HG03103 (cell line): ENCODE data around the gene ZNF689.
A peak's percentile ranks its signal among the peaks of the same experiment; 100 is the strongest.

Experiments used
- ATAC-seq: cut with Tn5 transposase; IDR thresholded peaks from one replicate; pipeline ENCODE4 v1.9.1; 2021; ENCODE audit warnings: low read depth; ENCODE audit not compliant: unreplicated experiment

The ZNF689 gene

DNA sequence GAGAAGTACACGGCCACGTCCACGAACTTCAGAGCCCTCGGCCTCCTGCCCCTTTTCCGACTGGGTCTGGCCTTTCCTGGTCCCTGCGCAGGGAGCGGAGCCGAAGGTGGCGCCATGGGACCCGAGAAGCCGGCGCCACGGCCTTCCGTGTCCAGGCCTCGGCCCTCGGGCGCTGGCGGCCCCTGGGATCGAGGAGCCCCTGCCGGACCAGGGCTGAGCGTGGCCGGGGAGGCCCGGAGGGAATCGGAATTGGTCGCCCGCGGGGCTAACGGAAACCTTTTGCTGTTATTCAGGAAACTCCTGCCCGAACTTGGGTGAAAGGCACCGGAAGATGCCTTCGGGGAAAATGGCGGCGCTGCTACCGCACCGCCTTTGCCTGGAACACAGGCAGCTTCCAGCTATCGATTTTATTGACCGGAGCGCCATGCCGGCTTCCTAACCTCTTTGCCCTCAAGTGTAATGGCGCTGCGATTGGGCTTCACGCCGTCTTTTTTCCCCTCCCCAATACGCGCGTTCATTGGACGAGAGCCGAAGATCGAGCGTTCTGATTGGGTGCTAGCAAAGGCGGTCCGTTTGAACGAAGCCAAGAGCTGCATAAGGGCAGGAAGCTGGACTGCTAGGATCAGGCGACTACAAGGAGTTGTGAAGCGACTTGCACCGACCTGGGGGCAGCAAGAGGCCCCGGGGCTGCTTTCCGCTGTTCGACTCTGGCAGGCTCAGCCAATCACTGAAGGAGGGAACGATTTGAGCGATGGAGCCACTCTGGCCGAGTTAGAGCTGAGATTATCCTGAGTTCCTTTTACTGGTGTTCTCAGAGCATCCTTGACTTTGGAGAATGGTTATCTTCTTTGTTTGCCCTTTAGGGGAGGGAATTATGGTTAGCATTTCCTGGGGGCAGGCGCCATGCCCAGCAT, at the start of gene ZNF689:
Gene ZNF689 (minus strand): TSS at position 464 of the 914 bp plus-strand sequence. CDS start 348 bp downstream, at position 116.
- peak; percentile 82 for ATAC-seq

DNA sequence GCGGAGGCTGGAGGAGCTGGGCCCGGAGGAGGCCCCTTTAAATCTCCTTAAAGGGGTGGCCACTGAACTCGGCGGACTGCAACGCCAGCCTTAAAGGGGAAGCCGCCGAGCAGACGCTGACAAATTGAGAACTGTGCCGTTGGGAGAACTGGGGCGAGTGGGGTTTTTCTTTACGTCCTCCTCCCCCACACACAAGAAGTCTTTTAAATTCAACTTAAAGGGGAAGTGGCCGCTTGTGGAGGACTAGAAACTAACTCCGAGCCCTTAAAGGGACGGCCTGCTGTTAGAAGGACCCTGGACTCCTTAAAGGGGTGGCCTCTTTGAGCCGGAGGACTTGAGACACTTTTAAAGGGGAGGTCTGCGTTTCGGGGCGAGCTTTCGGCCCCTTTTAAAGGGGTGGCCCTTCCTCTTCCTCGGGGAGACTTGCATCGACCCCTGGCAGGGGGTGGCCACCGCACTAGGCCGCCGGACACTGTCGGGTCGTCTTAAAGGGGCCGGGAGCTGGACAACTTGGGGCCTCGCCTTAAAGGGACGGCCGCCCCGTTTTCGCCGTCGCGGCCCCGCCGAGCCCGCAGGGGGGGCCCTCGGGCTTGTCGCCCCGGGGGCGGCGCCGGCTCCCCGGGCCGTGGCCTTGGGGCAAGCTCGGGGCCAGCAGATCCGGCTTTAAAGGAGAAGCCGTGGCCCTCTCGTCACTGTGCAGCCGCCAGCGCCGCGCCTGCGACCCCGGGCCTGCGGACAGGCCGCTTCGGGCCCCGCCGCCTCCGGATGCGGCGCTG, 48.7 kb upstream of the ZNF689 start:
- peak; percentile 43 for ATAC-seq

DNA sequence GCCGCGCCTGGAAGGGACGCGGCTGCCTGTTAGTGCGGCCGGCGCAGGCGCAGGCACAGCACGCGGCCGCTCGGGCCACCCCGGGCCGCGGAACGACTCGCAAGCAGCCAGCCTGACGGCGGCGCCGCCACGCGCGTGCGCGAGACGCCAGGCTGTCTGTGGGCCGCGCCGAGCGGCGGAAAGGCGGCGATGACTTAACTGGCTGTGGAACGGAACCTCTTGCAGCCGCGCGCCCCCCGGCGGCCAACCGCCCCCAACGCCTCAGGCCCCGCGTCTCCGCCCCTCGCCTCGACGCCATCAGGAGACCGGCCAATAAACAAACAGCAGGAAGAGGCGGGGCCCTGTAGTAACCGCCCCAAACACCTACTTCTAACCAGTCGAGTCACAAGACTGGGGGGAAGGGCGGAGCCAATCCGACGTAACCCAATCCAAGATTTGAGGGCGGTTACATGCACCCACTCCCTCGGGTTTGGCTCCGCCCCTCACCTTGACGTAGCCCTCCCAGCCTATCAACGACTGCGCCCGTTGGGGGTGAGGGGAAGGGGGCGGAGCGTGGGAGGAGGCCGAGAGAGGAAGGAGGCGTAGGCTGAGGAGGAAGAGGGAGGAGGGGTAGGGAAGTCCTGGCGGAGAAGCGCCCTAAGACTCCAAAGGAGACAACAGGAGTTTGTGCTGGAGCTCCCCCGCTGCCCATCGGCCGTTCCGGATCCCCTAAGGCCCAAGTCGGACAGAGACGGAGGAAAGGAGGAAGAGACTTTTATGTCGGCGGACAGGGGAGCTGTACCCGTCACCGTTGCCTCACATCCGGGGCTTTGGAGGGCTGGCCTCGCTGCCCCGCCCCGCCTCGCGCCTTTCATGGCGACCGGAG, 47.9 kb upstream of the ZNF689 start, which contains the start of gene FBRS:
Gene FBRS (plus strand): TSS at position 566 of the 865 bp plus-strand sequence. CDS start 1,088 bp downstream, outside the sequence.
- ATAC-seq: peak; percentile 59

DNA sequence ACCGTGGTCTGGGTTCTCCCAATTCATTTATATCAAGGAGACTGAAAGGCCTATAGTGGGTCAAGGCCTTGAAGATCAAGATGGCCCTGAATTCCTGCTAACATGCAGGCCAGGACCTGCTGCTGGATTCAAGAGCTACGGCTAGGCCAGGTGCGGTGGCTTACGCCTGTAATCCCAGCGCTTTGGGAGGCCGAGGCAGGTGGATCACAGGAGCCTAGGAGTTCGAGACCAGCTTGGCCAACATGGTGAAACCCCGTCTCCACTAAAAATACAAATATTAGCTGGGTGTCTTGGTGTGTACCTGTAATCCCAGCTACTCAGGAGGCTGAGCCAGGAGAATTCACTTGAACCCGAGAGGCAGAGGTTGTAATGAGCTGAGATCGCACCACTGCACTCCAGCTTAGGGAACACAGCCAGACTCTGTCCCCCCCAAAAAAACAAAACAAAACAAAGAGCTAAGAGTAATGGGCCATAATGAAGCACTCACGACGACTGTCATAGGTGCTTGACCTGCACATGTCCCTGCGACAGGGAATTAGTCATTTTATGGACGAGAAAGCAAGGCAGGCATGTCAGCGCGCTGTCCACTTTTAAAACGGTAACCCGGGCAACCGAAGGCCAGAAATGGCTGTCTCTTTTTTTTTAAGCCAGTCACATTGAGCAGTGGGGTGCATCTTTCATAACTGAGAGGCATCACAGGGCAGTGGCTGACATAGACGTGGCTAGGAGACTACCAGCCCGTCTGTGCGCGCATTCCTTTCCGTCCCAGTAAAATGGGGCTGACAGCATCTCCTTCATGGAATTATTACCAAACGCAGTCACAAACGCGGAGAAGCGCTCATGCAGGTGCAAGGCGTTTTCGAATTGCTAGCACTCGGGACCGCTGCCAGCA, 47.0 kb upstream of the ZNF689 start:
- ATAC-seq: no peak

DNA sequence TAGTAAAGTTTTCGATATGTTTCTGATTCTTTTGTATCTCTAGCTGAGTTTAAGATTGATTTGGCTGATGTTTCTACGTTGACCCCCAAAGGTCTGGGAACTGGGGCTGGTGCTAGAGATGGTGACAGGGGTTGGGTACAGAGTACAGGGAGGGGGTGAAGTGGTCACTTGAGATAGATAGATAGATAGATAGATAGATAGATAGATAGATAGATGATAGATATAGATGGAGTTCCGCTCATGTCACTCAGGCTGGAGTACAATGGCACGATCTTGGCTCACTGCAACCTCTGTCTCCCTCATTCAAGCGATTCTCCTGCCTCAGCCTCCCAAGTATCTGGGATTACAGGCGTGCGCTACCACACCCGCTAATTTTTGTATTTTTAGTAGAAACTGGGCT, 46.2 kb upstream of the ZNF689 start:
- no peak for ATAC-seq

DNA sequence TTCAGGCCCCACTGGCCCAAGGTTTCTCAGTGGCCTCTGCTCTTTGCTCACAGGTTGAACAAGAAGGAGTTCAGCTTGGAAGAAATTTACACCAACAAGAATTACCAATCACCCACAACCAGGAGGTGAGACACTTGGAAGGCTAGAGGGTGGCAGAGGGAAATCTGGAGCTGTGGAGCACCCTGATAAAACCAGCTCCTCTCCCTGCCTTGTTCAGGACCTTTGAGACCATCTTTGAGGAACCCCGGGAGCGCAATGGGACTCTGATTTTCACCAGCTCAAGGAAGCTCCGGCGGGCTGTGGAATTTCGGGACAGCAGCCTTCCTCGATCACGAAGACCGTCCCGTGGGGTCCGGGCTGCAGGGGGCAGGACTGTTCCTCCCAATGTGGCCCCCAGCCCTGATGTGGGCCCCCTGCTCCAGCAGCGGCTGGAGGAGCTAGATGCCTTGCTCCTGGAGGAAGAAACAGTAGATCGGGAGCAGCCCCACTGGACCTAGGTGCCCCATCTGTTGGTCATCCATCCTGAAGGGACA, 45.7 kb upstream of the ZNF689 start:
- no peak for ATAC-seq

DNA sequence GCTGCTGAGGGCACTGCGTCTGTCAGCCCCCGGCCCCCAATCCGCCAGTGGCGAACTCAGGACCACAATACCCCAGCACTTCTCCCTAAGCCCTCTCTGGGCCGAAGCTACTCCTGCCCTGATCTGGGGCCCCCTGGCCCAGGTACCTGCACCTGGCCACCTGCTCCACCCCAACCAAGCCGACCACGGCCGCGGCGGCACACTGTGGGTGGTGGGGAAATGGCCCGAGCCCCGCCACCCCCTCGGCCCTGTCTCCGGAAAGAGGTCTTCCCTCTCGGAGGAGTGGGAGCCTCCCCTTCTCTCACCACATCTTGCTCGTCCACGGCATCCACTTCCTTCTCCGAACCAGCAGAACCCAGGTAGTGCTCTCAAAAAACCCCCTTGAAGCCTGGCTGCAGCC, 44.7 kb upstream of the ZNF689 start:
- no peak for ATAC-seq

DNA sequence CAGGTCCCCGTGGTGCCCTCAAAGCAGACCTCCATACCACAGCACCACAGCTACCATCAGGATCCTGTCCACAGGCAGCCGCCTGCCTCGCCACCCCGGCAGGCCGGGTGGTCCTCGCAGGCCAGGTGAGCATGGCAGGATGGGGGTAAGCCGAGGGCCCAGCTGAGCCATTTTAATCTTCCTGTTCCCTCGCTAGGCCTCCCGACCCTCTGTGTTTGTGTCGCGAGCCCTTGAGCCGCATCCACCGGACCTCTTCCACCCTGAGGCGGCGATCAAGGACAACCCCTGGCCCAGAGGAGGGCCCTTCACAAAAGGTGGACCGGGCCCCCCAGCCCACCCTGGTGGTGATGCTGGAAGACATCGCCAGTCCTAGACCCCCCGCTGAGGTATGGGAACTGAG, 42.5 kb upstream of the ZNF689 start:
- no peak for ATAC-seq

DNA sequence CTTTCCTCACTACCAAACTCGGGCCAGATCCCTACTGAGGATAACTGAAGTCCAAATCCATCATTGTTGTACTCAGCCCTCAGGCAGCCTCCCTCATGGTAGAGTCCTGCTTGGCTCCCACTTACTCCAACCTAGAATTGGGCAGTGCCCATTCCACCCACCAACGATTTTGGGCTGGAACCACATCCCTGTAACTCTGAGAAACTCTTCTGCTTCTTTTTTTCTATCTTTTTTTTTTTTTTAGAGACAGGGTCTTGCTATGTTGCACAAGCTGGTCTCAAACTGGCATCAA, 41.8 kb upstream of the ZNF689 start:
- no peak for ATAC-seq

DNA sequence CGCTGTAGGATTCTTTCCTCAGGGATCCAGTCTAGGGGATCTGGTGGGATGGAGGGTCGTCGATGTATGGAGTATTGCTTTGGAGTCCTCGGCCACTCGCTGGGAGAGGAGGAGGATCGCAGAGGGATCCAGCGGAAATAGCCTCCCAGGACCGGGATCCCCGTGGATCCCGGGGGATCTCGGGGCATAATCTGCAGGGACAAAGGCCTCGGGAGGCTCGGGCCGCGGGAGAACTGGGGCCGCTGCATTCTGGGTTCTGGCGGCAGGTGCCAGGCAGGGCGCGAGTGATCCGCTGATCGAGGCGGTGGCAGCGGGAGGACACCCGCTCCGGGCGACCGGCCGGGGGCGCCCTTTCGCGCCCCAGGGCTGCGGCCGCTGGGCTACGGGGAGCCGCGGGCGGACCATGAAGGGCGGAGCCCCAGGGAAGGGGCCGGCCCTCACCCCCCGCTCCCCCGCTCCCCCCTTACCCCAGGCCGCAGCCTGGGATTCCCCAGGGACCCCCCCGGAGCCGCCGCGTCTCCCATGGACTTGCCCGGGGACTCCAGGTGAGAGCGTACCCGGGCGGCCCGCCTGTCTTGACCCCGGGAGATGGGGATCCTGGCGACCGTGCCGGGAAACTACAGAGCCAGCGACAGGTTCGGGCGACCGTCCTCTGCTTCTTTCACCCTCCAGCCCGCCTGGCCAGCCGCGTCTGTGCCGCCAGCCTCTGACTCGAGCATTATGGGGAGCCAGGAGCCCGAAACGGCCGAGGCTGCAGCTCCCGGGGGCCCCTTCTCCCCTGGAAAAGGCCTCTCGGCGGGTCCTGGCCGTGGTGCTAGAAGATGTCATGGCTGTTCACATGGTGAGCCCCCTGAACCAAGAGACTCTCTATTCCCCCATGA, 41.2 kb upstream of the ZNF689 start:
- ATAC-seq: no peak

DNA sequence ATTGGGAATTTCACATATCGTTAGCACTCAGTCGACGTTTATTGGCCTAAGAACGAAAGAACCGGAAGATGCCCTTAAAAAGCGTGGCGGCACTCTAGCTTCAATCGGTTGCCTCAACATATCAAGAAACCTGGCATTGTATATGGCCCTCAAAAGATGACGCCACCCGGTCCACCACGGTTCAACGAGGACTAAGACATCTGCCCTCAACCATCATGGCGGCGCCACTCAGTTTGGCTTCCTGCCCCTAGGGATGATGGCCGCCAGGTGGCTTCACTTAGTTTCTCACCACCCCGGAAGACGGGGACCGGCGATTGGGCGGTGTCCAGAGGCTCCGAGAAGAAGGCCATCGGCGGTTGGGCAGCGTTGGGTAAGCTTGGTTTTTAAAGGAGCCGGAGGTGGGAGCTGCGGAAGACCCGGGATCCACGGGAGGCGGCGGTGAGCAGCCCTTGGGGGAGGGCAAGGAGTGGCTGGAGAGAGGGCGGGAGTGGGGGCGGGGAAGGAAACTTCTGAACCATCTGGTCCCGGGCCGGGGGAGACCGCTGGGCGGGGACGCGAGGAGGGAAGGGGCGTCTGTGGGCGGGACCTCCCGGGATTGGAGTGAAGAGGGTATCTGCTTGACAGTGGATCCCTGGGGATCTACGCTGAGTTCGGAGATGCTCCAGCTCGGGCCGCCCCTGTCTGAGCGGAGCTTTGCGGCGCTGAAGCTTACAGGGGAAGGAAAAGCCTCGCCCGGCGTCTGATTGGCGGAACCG, 40.4 kb upstream of the ZNF689 start, which contains the start of gene PRR14:
Gene PRR14 (plus strand): TSS at position 592 of the 755 bp plus-strand sequence. CDS start 686 bp downstream, outside the sequence.
- peak; percentile 62 for ATAC-seq

DNA sequence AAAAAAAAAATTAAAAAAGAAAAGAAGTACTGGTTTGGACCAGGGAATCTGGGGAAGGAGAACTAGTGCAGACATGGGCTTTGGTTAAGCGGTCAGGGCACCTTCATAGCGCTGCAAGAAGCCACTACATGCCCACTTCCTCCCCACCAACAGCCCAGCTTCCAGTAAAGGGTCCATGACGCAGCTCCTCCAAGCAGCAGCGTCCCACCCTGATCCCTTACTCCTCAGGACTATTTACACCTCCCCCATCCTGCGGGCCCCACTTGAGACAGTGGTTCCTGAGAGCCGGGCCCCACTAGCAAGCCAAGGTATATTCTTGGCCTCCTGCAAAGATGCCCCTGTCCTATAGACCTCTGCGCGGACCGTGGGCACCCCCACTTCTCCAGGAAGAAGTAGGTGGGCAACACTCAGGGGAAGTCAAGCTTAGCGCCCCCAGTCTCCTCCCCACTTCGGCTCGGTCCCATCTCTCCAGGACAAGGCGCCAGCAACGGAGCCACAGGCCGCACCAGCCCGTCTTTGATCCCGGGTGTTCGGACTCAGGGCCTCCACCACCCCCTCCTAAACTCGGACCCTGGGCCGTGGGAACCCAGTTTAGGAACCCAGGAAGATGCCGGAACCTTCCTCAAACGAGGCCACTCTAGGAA, 39.7 kb upstream of the ZNF689 start:
- ATAC-seq: no peak

DNA sequence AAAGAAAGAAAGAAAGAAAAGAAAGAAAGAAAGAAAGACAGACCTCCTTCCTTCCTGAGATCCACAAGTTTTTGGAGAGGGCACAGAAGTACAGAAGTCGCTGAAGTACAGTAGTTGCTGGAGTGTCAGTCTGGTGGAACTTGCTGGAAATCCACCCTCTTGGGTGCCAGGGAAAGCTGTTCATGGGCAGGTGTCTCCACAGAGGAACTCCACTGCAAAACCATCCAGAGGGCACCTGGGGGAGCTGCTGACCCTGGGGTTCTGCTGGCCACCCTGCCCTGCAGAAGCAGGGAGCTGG, 37.0 kb upstream of the ZNF689 start:
- ATAC-seq: no peak

DNA sequence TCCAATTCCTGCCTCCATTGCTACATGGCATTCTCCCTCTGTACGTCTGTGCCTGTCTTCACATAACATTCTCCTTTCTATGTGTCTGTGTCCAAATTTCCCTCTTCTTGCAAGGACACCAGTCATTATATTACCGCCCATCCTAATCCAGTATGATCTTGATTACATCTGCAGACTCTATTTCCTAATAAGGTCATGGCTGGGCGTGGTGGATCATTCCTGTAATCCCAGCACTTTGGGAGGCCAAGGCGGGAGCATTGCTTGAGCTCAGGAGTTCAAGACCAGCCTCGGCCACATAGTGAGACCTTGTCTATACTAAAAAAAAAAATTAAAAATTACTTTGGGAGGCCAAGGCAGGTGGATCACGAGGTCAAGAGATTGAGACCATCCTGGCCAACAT, 35.5 kb upstream of the ZNF689 start:
- no peak for ATAC-seq

DNA sequence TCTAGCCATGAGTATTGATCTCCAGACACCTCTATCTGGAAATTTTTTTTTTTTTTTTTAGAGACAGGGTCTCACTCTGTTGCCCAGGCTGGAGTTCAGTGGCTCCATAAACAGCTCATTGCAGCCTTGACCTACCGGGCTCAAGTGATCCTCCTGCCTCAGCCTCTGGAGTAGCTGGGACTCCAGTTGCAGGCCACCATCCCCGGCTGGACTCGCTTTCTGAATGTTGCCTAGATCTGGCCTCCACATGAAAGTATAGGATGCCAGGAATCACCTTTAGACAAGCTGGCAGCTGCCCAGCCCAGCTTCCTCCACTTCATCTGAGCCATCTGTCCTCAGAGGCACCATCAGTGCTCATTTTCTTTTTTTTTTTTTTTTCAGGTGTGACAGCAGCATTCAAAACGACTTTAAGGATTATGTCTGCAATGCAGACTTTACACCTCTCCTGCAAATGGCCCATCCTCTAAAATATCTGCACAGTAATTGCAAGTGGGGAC, 34.2 kb upstream of the ZNF689 start:
- no peak for ATAC-seq

DNA sequence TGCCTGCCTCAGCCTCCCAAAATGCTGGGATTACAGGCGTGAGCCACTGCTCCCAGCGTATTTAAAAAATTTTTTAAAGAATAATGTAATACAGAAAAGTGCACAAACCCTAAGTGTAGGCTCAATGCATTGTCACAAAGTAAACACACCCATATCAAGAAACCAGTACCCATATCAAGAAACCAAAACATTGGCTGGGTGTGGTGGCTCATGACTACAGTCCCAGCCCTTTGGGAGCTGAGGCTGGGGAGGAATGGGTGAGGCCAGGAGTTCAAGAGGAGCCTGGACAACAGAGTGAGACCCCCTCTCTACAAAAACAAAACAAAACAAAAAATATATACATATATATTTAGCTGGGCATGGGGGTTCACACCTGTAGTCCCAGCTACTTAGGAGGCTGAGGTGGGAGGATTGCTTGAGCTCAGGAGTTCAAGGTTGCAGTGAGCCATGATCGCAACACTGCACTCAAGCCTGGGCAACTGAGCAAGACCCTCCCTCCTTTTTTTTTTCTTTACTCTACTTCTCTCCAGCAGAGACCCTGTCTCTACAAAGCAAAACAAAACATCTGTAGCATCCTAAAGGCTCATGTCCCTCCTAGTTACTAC, 31.3 kb upstream of the ZNF689 start:
- no peak for ATAC-seq

DNA sequence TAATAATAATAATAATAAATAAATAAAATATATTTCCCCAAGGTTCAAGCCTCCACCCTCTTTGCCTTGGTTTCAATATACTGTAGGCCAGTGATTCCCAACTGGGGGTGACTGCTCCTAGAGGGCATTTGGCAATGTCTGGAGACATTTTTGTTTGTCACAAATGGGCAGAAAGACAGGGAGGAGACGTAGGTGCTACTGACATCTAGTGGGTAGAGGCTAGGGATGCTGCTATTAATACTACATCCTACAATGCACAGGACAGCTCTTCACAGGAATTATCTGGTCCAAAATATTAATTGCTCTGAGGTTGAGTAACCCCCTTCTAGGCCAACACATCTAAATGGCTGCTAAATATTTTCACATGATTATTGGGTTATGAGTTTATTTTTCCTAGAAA, 27.8 kb upstream of the ZNF689 start:
- no peak for ATAC-seq
